ENCODE measurements around the gene ASTN2. TPM values are rescaled to one million over a fixed set of nuclear protein-coding genes. Genes with fewer than 3 reads are reported as not detected.

ASTN2 gene
- total RNA-seq, 2 experiments from 2014 or later, result 1.7 to 4.2 TPM

DNA sequence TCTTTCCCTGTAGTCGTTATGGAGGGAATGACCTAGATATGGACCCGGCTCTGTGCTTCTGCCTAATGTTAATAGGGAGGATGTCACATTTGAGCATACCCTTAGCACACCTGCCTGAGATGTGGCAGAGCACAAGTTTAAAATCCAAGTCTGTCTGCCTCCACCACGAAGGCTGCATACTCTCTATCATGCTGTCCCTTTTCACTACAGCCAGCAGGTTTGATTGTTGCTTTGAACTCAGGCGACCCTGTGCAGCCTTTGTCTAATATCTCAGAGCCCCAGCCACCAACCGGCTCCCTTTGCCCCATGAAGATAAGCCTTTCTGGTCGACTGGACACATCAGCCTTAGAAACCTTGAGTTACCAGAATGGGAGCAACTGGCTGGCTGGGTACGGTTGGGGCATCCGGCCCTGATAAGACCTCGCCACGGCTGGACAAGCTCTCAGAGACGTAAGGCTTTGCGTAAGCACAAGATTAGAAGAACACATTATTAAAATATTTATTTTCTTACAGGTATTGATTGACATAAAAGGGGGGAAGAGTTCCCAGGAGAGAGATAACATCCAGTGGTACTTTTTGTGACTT is 949.8 kb downstream of the ASTN2 start:
- Histone ChIP-seq H3K9me3 (ENCODE audit: low read length) (no peaks in the 10 kb centered on the region), H3K4me3 (ENCODE audit: low read depth, low read length, poor library complexity, severe bottlenecking) (no peak overlapping the region), H3K4me1 (ENCODE audit: insufficient read depth, low read length, poor library complexity, severe bottlenecking) (no peaks in the 10 kb centered on the region), H4K20me1 (ENCODE audit: insufficient read depth, low read length) (no peaks in the 10 kb centered on the region), H3K79me2 (ENCODE audit: insufficient read depth, low read depth, low read length) (no peaks in the 10 kb centered on the region), H3K36me3 (ENCODE audit: insufficient read depth, low read length) (no peaks in the 10 kb centered on the region), H3K4me2 (ENCODE audit: low read length) (no peak overlapping the region), H3K9me2 (ENCODE audit: insufficient read depth, low read length) (no peaks in the 10 kb centered on the region), H3K27ac (ENCODE audit: low read depth, low read length, poor library complexity, severe bottlenecking) (no peak overlapping the region), H2AFZ (ENCODE audit: low read length) (no peak overlapping the region)
- no peak for DNase-seq (ENCODE audit: low spot score)
- ChIA-PET POLR2A (no interaction called here), CTCF (ENCODE audit: unreplicated experiment) (interaction anchor here (0.6 kb wide), 1 partner anchor 278 kb away, joined by 3 read pairs; no protein-coding TSS in a partner anchor)
- intact Hi-C loops (cut with micrococcal nuclease; ENCODE audit: unreplicated experiment), result no loop called here
- BruUV-seq (replicated peaks), result no TSS peak
- TF ChIP-seq, protein P1, sequence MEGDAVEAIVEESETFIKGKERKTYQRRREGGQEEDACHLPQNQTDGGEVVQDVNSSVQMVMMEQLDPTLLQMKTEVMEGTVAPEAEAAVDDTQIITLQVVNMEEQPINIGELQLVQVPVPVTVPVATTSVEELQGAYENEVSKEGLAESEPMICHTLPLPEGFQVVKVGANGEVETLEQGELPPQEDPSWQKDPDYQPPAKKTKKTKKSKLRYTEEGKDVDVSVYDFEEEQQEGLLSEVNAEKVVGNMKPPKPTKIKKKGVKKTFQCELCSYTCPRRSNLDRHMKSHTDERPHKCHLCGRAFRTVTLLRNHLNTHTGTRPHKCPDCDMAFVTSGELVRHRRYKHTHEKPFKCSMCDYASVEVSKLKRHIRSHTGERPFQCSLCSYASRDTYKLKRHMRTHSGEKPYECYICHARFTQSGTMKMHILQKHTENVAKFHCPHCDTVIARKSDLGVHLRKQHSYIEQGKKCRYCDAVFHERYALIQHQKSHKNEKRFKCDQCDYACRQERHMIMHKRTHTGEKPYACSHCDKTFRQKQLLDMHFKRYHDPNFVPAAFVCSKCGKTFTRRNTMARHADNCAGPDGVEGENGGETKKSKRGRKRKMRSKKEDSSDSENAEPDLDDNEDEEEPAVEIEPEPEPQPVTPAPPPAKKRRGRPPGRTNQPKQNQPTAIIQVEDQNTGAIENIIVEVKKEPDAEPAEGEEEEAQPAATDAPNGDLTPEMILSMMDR (conservative IDR thresholded peaks at IDR 0.05; ENCODE audit: low read length), result no peak
- TF ChIP-seq EZH2phosphoT487 (IDR thresholded peaks at IDR 0.05; ENCODE audit: borderline replicate concordance, low read depth, low read length), result no peak

DNA sequence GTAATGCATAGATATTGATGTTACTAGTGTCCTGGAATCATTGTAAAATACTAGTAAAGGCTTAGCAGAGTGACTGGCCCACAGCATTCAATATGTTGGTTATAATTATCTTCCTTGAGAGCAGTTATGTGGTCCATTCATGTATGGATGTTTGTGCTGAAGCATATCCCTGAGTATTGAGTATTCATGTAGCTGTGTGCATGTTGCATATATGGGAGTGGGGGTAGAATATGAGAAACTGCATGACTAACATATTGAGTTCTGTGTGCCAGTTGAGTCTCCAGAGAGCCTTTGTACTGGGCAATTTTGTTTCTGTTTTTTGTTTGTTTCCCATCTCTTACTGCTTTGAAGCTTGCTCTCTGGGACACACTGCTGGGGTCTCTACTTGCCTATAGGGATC is 950.4 kb downstream of the ASTN2 start:
- no peak overlapping the region for H3K4me2 ChIP-seq (ENCODE audit: low read length)
- no peaks in the 10 kb centered on the region for H3K9me2 ChIP-seq (ENCODE audit: insufficient read depth, low read length)
- no peaks in the 10 kb centered on the region for H3K36me3 ChIP-seq (ENCODE audit: insufficient read depth, low read length)
- no peak overlapping the region for H2AFZ ChIP-seq (ENCODE audit: low read length)
- CTCF ChIA-PET (ENCODE audit: unreplicated experiment), result no interaction called here
- H3K4me1 ChIP-seq (ENCODE audit: insufficient read depth, low read length, poor library complexity, severe bottlenecking), result no peaks in the 10 kb centered on the region
- intact Hi-C loops (cut with micrococcal nuclease; ENCODE audit: unreplicated experiment), result no loop called here
- TF ChIP-seq EZH2phosphoT487 (IDR thresholded peaks at IDR 0.05; ENCODE audit: borderline replicate concordance, low read depth, low read length), result no peak
- H4K20me1 ChIP-seq (ENCODE audit: insufficient read depth, low read length), result no peaks in the 10 kb centered on the region
- no TSS peak for BruUV-seq (replicated peaks)
- POLR2A ChIA-PET, result no interaction called here
- no peak overlapping the region for H3K27ac ChIP-seq (ENCODE audit: low read depth, low read length, poor library complexity, severe bottlenecking)
- no peaks in the 10 kb centered on the region for H3K9me3 ChIP-seq (ENCODE audit: low read length)
- H3K4me3 ChIP-seq (ENCODE audit: low read depth, low read length, poor library complexity, severe bottlenecking), result no peak overlapping the region
- no peak for DNase-seq (ENCODE audit: low spot score)
- H3K79me2 ChIP-seq (ENCODE audit: insufficient read depth, low read depth, low read length), result no peaks in the 10 kb centered on the region

DNA sequence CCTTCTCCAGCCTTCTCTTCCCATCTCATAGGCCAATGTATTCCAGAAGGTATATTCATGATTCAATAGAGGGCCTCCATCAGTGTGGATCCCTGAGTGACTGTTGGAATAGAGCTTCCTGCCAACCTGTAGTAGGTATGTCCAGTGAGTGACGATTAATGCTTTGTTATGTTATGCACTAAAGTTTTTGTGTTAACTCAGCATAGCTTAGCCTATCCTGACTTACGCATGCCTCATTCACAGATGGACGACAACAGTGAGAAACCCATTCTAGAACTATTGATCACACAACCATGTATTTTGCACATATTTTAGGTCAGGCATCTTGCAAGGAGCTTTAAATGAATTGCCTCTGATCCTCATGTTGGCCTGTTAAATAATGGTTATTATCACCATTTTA is 953.2 kb downstream of the ASTN2 start:
- intact Hi-C loops (cut with micrococcal nuclease; ENCODE audit: unreplicated experiment), result no loop called here
- Histone ChIP-seq H3K4me3 (ENCODE audit: low read depth, low read length, poor library complexity, severe bottlenecking) (no peak overlapping the region), H3K79me2 (ENCODE audit: insufficient read depth, low read depth, low read length) (no peaks in the 10 kb centered on the region), H3K9me2 (ENCODE audit: insufficient read depth, low read length) (no peaks in the 10 kb centered on the region), H3K4me2 (ENCODE audit: low read length) (no peak overlapping the region), H3K27ac (ENCODE audit: low read depth, low read length, poor library complexity, severe bottlenecking) (no peak overlapping the region), H3K4me1 (ENCODE audit: insufficient read depth, low read length, poor library complexity, severe bottlenecking) (no peaks in the 10 kb centered on the region), H4K20me1 (ENCODE audit: insufficient read depth, low read length) (no peaks in the 10 kb centered on the region), H2AFZ (ENCODE audit: low read length) (no peak overlapping the region), H3K9me3 (ENCODE audit: low read length) (no peaks in the 10 kb centered on the region), H3K36me3 (ENCODE audit: insufficient read depth, low read length) (no peaks in the 10 kb centered on the region)
- POLR2A ChIA-PET, result interaction anchor here (0.6 kb wide), 1 partner anchor 1077 kb away, joined by 4 read pairs; no protein-coding TSS in a partner anchor
- CTCF ChIA-PET (ENCODE audit: unreplicated experiment), result no interaction called here
- no TSS peak for BruUV-seq (replicated peaks)
- no peak for TF ChIP-seq EZH2phosphoT487 (IDR thresholded peaks at IDR 0.05; ENCODE audit: borderline replicate concordance, low read depth, low read length)
- TF ChIP-seq, protein P1 (conservative IDR thresholded peaks at IDR 0.05; ENCODE audit: low read length), result no peak
- DNase-seq (ENCODE audit: low spot score), result no peak
